ENCODE results near the gene FAM13C.

DNA sequence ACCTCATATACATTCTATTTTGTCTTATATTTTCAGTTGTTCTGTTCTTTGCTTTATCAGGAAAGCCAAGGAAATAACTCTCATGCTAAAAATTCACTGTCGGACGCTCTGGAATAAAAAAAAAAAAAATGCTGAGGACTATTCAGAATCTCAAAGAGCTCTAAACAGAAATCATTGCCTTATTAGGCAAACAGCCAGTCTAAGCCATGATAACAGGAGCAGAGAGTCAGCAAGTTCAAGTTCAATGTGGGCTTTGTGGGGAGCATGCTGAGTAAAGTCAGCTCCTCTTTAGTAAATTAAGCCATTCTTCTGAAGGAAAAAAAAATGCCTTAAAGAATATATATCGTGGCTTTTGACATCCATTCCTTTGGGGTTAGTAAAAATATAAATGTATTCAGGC lies 13.6 kb upstream of the FAM13C start:
- TF ChIP-seq CTCF (IDR thresholded peaks at IDR 0.05) (no peak), POLR2AphosphoS5 (IDR thresholded peaks at IDR 0.05) (no peak), POLR2A (IDR thresholded peaks at IDR 0.05) (no peak)
